ENCODE data around the gene CRIP3.

CRIP3 gene

GRCh38 chr6:43286980-43287716 lies 21.5 kb downstream of the CRIP3 start:
- no peak for DNase-seq

GRCh38 chr6:43286456-43286979 lies 22.1 kb downstream of the CRIP3 start:
- no peak for DNase-seq

- no peak for DNase-seq
These were observed 22.8 kb downstream of the CRIP3 start for GRCh38 chr6:43285832-43286231.

- no peak for DNase-seq
These were observed 23.4 kb downstream of the CRIP3 start for GRCh38 chr6:43284991-43285781.

- no peak for DNase-seq
These were observed 24.7 kb downstream of the CRIP3 start for GRCh38 chr6:43283905-43284304.

- no peak for DNase-seq
These were observed 25.1 kb downstream of the CRIP3 start for GRCh38 chr6:43283514-43283901.

- DNase-seq: no peak
These were observed 25.8 kb downstream of the CRIP3 start for GRCh38 chr6:43282636-43283513.

GRCh38 chr6:43282060-43282459 lies 26.6 kb downstream of the CRIP3 start:
- no peak for DNase-seq

GRCh38 chr6:43280234-43280633 lies 28.4 kb downstream of the CRIP3 start:
- DNase-seq: no peak

- no peak for DNase-seq
These were observed 30.0 kb downstream of the CRIP3 start for GRCh38 chr6:43278524-43279078.

GRCh38 chr6:43277643-43278523 lies 30.7 kb downstream of the CRIP3 start:
- no peak for DNase-seq

GRCh38 chr6:43277306-43277642 lies 31.4 kb downstream of the CRIP3 start:
- no peak for DNase-seq

GRCh38 chr6:43276577-43277305 lies 31.9 kb downstream of the CRIP3 start:
- DNase-seq: no peak

- no peak for DNase-seq
These were observed 32.6 kb downstream of the CRIP3 start for GRCh38 chr6:43275801-43276576.

- DNase-seq: no peak
These were observed 33.6 kb downstream of the CRIP3 start for GRCh38 chr6:43274916-43275597.

- DNase-seq: no peak
These were observed 34.3 kb downstream of the CRIP3 start for GRCh38 chr6:43274127-43274915.

- no peak for DNase-seq
These were observed 34.9 kb downstream of the CRIP3 start for GRCh38 chr6:43273707-43274106.

GRCh38 chr6:43271944-43272343 lies 36.7 kb downstream of the CRIP3 start:
- no peak for DNase-seq
